SK-N-SH treated with all-trans-retinoic acid at 6 μM for 48 hours (cell line): ENCODE results near the gene BPI.

Experiments used
- ARNTL ChIP-seq: fragments of 450-650 bp; formaldehyde crosslinking; IDR thresholded peaks from 2 replicates; pipeline ENCODE4 v1.5.0; 2020; ENCODE audit warnings: low read depth, mild to moderate bottlenecking, moderate library complexity, borderline replicate concordance
- BACH2 ChIP-seq: fragments of 250-450 bp; sonication (Bioruptor Pico); IDR thresholded peaks from 2 replicates; pipeline ENCODE4 v1.9.0; 2021; ENCODE audit warnings: mild to moderate bottlenecking, borderline replicate concordance
- ISL1 ChIP-seq: fragments of 250-450 bp; sonication (Bioruptor Pico); IDR thresholded peaks from 2 replicates; pipeline ENCODE4 v2.1.2; 2022; ENCODE audit warnings: mild to moderate bottlenecking, moderate library complexity
- OSR1 ChIP-seq: fragments of 250-450 bp; sonication (Bioruptor Pico); IDR thresholded peaks from 2 replicates; pipeline ENCODE4 v1.8.0; 2022; ENCODE audit warnings: moderate library complexity, mild to moderate bottlenecking, inconsistent platforms
- PATZ1 ChIP-seq: fragments of 250-450 bp; sonication (Bioruptor Pico); IDR thresholded peaks from 2 replicates; pipeline ENCODE4 v1.8.0; 2020; ENCODE audit warnings: mild to moderate bottlenecking, moderate library complexity, borderline replicate concordance
- PPARA ChIP-seq: fragments of 250-450 bp; sonication (Bioruptor Pico); IDR thresholded peaks from 2 replicates; pipeline ENCODE4 v1.5.0; 2020; ENCODE audit warnings: mild to moderate bottlenecking, borderline replicate concordance
- RARB ChIP-seq: fragments of 250-450 bp; sonication (Bioruptor Pico); IDR thresholded peaks from 2 replicates; pipeline ENCODE4 v1.8.0; 2021; ENCODE audit warnings: mild to moderate bottlenecking, moderate library complexity
- TSHZ2 ChIP-seq: fragments of 250-450 bp; sonication (Bioruptor Pico); IDR thresholded peaks from 2 replicates; pipeline ENCODE4 v1.5.0; 2020; ENCODE audit warnings: mild to moderate bottlenecking, moderate library complexity
- ZC3H10 ChIP-seq: fragments of 250-450 bp; sonication (Bioruptor Pico); IDR thresholded peaks from 2 replicates; pipeline ENCODE4 v1.5.1; 2021; ENCODE audit warnings: mild to moderate bottlenecking, moderate library complexity
- ZNF565 ChIP-seq: fragments of 450-650 bp; formaldehyde crosslinking; conservative IDR thresholded peaks from 2 replicates; pipeline ENCODE4 v1.5.0; 2020; ENCODE audit warnings: low read depth, mild to moderate bottlenecking, moderate library complexity
- ZNF8 ChIP-seq: fragments of 450-650 bp; formaldehyde crosslinking; IDR thresholded peaks from 2 replicates; pipeline ENCODE4 v1.5.0; 2020; ENCODE audit warnings: mild to moderate bottlenecking, moderate library complexity

GRCh38 chr20:38325905-38326304 is 21.9 kb downstream of the BPI start:
- TF ChIP-seq ZNF8: no peak
- no peak for TF ChIP-seq ZNF565 (CRISPR knock-in tag)
- no peak for TF ChIP-seq ZC3H10 (CRISPR knock-in tag)
- no peak for TF ChIP-seq PATZ1 (CRISPR knock-in tag)
- no peak for TF ChIP-seq BACH2 (CRISPR knock-in tag)
- TF ChIP-seq TSHZ2 (CRISPR knock-in tag): no peak
- TF ChIP-seq PPARA (CRISPR knock-in tag): no peak
- no peak for TF ChIP-seq ARNTL (CRISPR knock-in tag)
- TF ChIP-seq RARB (CRISPR knock-in tag): no peak
- TF ChIP-seq ISL1 (CRISPR knock-in tag): no peak
- no peak for TF ChIP-seq OSR1 (CRISPR knock-in tag)
